Measurements from ENCODE around the gene DGCR6L. TPM values are rescaled to one million over a fixed set of nuclear protein-coding genes. Genes with fewer than 3 reads are reported as not detected.
"Not testable (repeated sequence)": the region's sequence is repeated elsewhere in the genome, so short reads cannot be mapped to it uniquely, and the experiment has no call there.

The DGCR6L gene
- polyA plus RNA-seq, 3 donors, result 43.8 to 52.2 (median 45.6) TPM

GRCh38 chr22:20292673-20293232 is 27.1 kb downstream of the DGCR6L start:
- no peak for DNase-seq (ENCODE audit: low read depth in 3 of 3, low spot score in 2 of 3)

GRCh38 chr22:20292108-20292507 is 27.8 kb downstream of the DGCR6L start:
- no peak for DNase-seq (ENCODE audit: low read depth in 3 of 3, low spot score in 2 of 3)

GRCh38 chr22:20291604-20292063 is 28.2 kb downstream of the DGCR6L start:
- no peak for DNase-seq (ENCODE audit: low read depth in 3 of 3, low spot score in 2 of 3)

- DNase-seq (ENCODE audit: low read depth in 3 of 3, low spot score in 2 of 3), result no peak
Measured at GRCh38 chr22:20291249-20291586, 28.6 kb downstream of the DGCR6L start.

GRCh38 chr22:20290578-20291248 is 29.1 kb downstream of the DGCR6L start:
- no peak for DNase-seq (ENCODE audit: low read depth in 3 of 3, low spot score in 2 of 3)

GRCh38 chr22:20290045-20290392 is 29.8 kb downstream of the DGCR6L start:
- no peak for DNase-seq (ENCODE audit: low read depth in 3 of 3, low spot score in 2 of 3)

- DNase-seq (ENCODE audit: low read depth in 3 of 3, low spot score in 2 of 3), result not testable (repeated sequence)
Measured at GRCh38 chr22:20289182-20290044, 30.4 kb downstream of the DGCR6L start.

- DNase-seq (ENCODE audit: low read depth in 3 of 3, low spot score in 2 of 3), result not testable (repeated sequence)
Measured at GRCh38 chr22:20286784-20287423, 33.0 kb downstream of the DGCR6L start.

- not testable (repeated sequence) for DNase-seq (ENCODE audit: low read depth in 3 of 3, low spot score in 2 of 3)
Measured at GRCh38 chr22:20286312-20286660, 33.6 kb downstream of the DGCR6L start.

- not testable (repeated sequence) for DNase-seq (ENCODE audit: low read depth in 3 of 3, low spot score in 2 of 3)
Measured at GRCh38 chr22:20285473-20286311, 34.2 kb downstream of the DGCR6L start.

GRCh38 chr22:20284471-20285086 is 35.3 kb downstream of the DGCR6L start:
- no peak for DNase-seq (ENCODE audit: low read depth in 3 of 3, low spot score in 2 of 3)

- no peak for DNase-seq (ENCODE audit: low read depth in 3 of 3, low spot score in 2 of 3)
Measured at GRCh38 chr22:20283674-20284066, 36.2 kb downstream of the DGCR6L start.

- DNase-seq (ENCODE audit: low read depth in 3 of 3, low spot score in 2 of 3), result no peak
Measured at GRCh38 chr22:20282901-20283673, 36.8 kb downstream of the DGCR6L start.

- DNase-seq (ENCODE audit: low read depth in 3 of 3, low spot score in 2 of 3), result no peak
Measured at GRCh38 chr22:20281891-20282290, 38.0 kb downstream of the DGCR6L start.

GRCh38 chr22:20281473-20281872 is 38.4 kb downstream of the DGCR6L start:
- not testable (repeated sequence) for DNase-seq (ENCODE audit: low read depth in 3 of 3, low spot score in 2 of 3)

- no peak for DNase-seq (ENCODE audit: low read depth in 3 of 3, low spot score in 2 of 3)
Measured at GRCh38 chr22:20280866-20281265, 39.0 kb downstream of the DGCR6L start.

GRCh38 chr22:20280163-20280562 is 39.7 kb downstream of the DGCR6L start:
- DNase-seq (ENCODE audit: low read depth in 3 of 3, low spot score in 2 of 3), result not testable (repeated sequence)

GRCh38 chr22:20279662-20280134 is 40.2 kb downstream of the DGCR6L start:
- DNase-seq (ENCODE audit: low read depth in 3 of 3, low spot score in 2 of 3), result no peak

Data from right renal cortex interstitium (tissue), 3 donors.